OCI-LY7 (cell line): ENCODE measurements around the gene FN3KRP.

Source experiments
- CTCF ChIP-seq: fragments of 200-600 bp; sonication (generic); conservative IDR thresholded peaks from 2 replicates; pipeline ENCODE4 v1.5.1; 2014; ENCODE audit warnings: mild to moderate bottlenecking, antibody characterized with exemption, low read length, moderate library complexity, mixed read lengths
- EZH2phosphoT487 ChIP-seq: fragments of 200-600 bp; sonication (generic); IDR thresholded peaks from 2 replicates; pipeline ENCODE4 v1.6.1; 2018; ENCODE audit warnings: low read depth, borderline replicate concordance, mild to moderate bottlenecking, mixed run types, antibody characterized with exemption, low read length, moderate library complexity, mixed read lengths

GRCh38 chr17:82751171-82751570, 34.7 kb downstream of the FN3KRP start:
- TF ChIP-seq CTCF: no peak
- no peak for TF ChIP-seq EZH2phosphoT487
